Mucosa of descending colon (tissue), 3 donors: Measurements from ENCODE around the gene ANLN. TPM values are rescaled to one million over a fixed set of nuclear protein-coding genes. Genes with fewer than 3 reads are reported as not detected.

Source experiments
- ATAC-seq: fragments of 200-7000 bp; cut with Tn5 transposase; one replicate; pipeline ENCODE4 v1.9.1; 2020; ENCODE audit warnings: mild to moderate bottlenecking, moderate library complexity
- DNase-seq, 3 donors: peaks; one replicate each; pipeline ENCODE4 v3.0.0-alpha.2; 2020
- H3K36me3 ChIP-seq: fragments of 200-600 bp; one replicate; pipeline ENCODE4 v1.8.0; 2021; ENCODE audit warnings: low read depth, mild to moderate bottlenecking
- H3K4me1 ChIP-seq: fragments of 200-600 bp; one replicate; pipeline ENCODE4 v1.8.0; 2021; ENCODE audit warnings: low read depth, mild to moderate bottlenecking
- H3K4me3 ChIP-seq: fragments of 200-600 bp; one replicate; pipeline ENCODE4 v1.8.0; 2021; ENCODE audit warnings: mild to moderate bottlenecking
- H3K9me3 ChIP-seq: fragments of 200-600 bp; one replicate; pipeline ENCODE4 v1.8.0; 2021; ENCODE audit warnings: mild to moderate bottlenecking
- intact Hi-C, 2 donors: fragments of 100-400 bp; cut with DNase I in 1 of 2; cut with micrococcal nuclease in 1 of 2; formaldehyde crosslinking; loops; one replicate each; pipeline versions ENCODE4 v1.11.0 to v1.11.1; 2022; cut with DNase I, micrococcal nuclease
- total RNA-seq, 3 donors: library from RNA; stranded (reverse); fragmentation: NEBNext Ultra II Directional in 2 of 3; extraction: Animal tissue kit (Norgen Biotek cat#: 25700) in 2 of 3; gene quantifications; one replicate each; pipeline versions ENCODE4 v1.2.1 to v1.2.4, GENCODE V29; 2021 to 2023
- TF ChIP-seq, protein P1 (sequence below): fragments of 200-600 bp; IDR thresholded peaks from one replicate; pipeline ENCODE4 v1.8.0; 2022; ENCODE audit warnings: antibody characterized with exemption, mild to moderate bottlenecking
- donor health status: DM: no; HTN: no; CAD: no; lungs with moderate emphysema.
- donor health status: DM: no; HTN: no; CAD: no.
- donor health status: DM: no; HTN: yes; CAD: no.

ANLN gene
- total RNA-seq, 3 donors from 2014 or later = 3.8 to 23.7 (median 6.4) TPM

DNA sequence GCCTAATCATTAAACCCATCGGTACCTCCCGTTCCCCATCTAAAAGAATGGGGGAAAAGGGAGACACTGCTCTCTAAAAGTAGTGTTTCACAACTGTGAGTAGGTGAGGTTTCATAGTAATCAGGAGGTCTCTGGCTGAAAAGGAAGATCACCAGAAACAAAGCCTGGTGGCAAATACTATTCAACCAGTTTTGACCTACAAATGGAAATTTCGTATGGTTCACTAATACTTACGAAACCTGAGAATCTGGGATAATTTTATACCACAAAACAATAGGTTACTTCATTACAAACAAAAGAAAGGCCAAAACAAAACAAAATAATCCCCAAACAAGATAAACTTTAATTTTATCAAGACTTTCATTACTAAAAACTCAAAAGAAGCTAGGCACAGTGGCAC is 28.4 kb upstream of the ANLN start:
- H3K9me3 ChIP-seq = no peaks in the 10 kb centered on the region
- no peak overlapping the region for H3K4me3 ChIP-seq
- H3K4me1 ChIP-seq = no peaks in the 10 kb centered on the region
- ATAC-seq = no peak
- TF ChIP-seq, protein P1, sequence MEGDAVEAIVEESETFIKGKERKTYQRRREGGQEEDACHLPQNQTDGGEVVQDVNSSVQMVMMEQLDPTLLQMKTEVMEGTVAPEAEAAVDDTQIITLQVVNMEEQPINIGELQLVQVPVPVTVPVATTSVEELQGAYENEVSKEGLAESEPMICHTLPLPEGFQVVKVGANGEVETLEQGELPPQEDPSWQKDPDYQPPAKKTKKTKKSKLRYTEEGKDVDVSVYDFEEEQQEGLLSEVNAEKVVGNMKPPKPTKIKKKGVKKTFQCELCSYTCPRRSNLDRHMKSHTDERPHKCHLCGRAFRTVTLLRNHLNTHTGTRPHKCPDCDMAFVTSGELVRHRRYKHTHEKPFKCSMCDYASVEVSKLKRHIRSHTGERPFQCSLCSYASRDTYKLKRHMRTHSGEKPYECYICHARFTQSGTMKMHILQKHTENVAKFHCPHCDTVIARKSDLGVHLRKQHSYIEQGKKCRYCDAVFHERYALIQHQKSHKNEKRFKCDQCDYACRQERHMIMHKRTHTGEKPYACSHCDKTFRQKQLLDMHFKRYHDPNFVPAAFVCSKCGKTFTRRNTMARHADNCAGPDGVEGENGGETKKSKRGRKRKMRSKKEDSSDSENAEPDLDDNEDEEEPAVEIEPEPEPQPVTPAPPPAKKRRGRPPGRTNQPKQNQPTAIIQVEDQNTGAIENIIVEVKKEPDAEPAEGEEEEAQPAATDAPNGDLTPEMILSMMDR = no peak
- no peaks in the 10 kb centered on the region for H3K36me3 ChIP-seq
- DNase-seq = no peak
- intact Hi-C loops = no loop called here

DNA sequence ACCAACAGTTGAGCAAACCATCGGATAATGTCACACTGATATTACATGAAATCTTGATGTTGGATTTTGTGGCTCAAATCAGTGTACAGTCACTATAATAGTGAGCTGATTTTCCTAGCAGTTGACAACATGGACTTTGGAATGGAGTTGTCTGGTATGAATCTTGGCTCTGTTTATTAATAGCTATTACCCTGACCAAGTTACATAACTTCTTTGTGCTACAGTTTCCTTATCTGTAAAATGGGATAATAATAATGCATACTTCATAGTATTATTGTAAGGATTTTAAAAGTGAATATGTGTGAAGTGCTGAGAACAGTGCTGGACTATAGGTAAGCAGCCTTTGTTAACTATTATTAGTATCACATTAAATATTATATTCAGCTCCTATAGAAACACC is 26.1 kb upstream of the ANLN start:
- no peak overlapping the region for H3K4me3 ChIP-seq
- no peaks in the 10 kb centered on the region for H3K9me3 ChIP-seq
- no peak for ATAC-seq
- DNase-seq = no peak
- H3K36me3 ChIP-seq = no peaks in the 10 kb centered on the region
- TF ChIP-seq, protein P1 = no peak
- H3K4me1 ChIP-seq = no peaks in the 10 kb centered on the region
- intact Hi-C loops = no loop called here

DNA sequence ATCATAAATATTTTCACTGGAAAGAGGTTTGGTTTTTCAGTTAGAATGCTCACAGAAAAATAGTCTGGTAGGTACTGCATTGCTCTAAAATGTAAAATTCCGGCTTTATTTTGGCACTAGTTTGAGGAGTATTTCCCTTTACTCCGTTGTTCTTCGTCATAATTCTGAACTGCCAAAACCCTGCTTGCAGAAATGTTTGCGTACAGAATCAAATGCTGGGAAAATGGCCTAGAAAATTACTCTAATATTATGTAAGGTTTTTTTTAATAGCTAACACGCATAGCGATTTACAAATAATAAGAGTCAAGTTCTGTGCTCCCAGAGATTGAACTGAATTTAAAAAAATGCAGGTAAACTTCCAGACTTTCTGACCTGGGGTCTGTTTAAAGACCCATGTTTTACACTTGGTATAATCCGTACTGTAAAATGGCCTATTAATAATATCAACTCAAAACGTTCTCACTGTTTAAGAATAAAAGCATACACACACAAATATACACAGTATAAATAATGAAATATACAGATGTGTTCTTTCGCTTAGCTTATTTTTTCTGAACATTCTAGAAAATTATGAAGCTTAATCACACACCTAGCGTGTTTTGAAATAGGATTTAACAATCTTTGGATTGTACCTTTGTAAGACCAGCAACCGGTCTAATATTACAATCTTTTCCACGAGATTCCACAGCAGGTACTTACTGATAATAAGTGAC is 23.5 kb upstream of the ANLN start:
- no peak for DNase-seq
- TF ChIP-seq, protein P1 = no peak
- Histone ChIP-seq H3K4me1 (no peaks in the 10 kb centered on the region), H3K36me3 (no peaks in the 10 kb centered on the region), H3K4me3 (peak overlapping the region; percentile 44), H3K9me3 (no peaks in the 10 kb centered on the region)
- intact Hi-C loops = no loop called here
- no peak for ATAC-seq

DNA sequence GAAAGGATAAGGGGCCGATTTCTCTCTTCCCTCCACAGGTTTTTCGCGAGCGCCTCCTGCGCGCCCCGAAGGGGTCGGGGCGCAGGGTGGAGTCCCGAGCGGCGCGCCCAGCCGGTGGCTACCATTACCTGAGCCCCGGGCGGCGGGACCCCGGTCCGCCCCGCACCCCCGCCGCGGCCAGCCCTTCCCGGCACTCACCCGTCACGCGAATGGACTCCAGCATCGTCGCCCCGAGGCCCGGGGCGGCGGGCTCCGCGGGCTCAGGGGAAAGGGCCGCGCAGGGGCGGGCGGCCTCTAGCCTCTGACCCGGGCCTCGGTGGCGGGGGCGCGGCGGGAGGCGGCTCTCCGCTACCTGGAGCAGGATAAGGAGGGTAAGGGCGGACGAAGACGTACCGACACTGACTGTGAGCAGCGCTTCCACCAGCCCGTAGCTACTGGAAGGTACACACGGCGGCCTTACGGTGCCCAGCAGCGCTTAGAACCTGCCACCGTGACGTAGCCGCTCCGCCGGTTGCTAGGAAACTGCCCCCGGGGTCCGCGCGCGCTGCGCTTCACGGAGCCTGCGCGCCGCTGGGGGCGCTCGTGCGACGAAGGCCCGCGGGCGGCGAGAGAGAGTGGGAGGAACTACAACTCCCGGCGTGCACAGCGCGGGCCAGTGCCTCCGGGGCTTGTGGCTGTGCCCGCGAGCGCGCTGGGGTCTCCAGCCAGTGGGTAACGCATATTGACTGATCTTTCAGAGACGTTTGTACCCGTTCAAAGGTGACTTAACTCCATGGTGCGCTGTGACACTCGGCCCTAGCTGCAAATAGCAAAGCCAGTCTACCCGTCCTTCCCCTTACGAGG is 22.7 kb upstream of the ANLN start:
- intact Hi-C loops = no loop called here
- DNase-seq (peak; percentile 91 to 94 (median 92)), ATAC-seq (peak; percentile 100)
- peak overlapping the region; percentile 44 for H3K4me3 ChIP-seq
- no peaks in the 10 kb centered on the region for H3K36me3 ChIP-seq
- TF ChIP-seq, protein P1 = peak; percentile 95
- H3K4me1 ChIP-seq = no peaks in the 10 kb centered on the region
- no peaks in the 10 kb centered on the region for H3K9me3 ChIP-seq

DNA sequence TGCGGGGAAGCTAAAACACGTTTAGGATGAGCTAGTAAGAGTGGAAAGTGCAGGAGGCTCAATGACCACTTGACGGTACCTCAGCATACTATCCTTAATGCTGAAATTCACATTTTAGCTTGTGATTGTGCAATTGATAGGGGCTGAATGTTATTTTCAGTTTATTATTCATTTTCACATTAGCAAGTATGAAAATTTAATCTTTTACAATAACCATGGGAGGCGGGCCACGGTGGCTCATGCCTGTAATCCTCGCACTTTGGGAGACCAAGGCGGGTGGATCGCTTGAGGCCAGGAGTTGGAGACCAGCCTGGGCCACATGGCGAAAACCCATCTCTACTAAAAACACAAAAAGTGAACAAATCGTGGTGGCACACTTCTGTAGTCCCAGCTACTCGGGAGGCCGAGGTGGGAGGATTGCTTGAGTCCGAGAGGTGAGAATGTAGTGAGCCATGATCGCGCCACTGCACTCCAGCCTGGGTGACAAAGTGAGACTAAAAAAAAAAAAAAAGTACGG is 22.0 kb upstream of the ANLN start:
- no peaks in the 10 kb centered on the region for H3K9me3 ChIP-seq
- H3K4me1 ChIP-seq = no peaks in the 10 kb centered on the region
- no peak for ATAC-seq
- peak in 2 of 3 donors; percentile 10 to 27 for DNase-seq
- peak overlapping the region; percentile 44 for H3K4me3 ChIP-seq
- TF ChIP-seq, protein P1 = no peak
- intact Hi-C loops = no loop called here
- H3K36me3 ChIP-seq = no peaks in the 10 kb centered on the region
